ENCODE data around the gene DPYSL5.

The DPYSL5 gene

DNA sequence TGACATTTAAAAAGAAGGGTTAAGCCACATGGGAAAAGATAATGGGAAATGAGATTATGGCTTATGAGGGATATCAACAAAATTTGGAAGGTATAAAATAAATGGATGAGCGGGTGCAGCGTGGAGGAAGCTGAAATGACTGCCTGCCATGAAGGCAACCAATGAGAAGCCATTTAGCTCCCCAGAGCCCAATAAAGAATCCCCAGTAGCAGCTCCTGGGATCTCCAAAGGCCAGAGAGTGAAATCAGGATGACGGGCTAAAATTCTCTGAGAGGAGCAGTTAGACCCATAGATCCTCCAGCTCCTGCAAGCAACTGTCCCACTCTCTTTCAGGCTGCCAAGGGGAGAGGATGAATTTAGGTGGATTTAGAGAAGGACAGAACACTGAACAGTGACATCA lies 109.6 kb downstream of the DPYSL5 start:
- H3K9ac ChIP-seq (ENCODE audit: low read length) = no peak overlapping the region
- H3F3A ChIP-seq (ENCODE audit: insufficient read depth, low read length) = no peaks in the 10 kb centered on the region
- no peak overlapping the region for H3K27ac ChIP-seq (ENCODE audit: low read depth, low read length, poor library complexity, severe bottlenecking)
- H3K4me3 ChIP-seq (ENCODE audit: low read depth, low read length, poor library complexity, severe bottlenecking) = no peak overlapping the region
- no peaks in the 10 kb centered on the region for H3K9me3 ChIP-seq (ENCODE audit: low read length)
- no peaks in the 10 kb centered on the region for H3K4me1 ChIP-seq (ENCODE audit: insufficient read depth, low read length, severe bottlenecking)
- H2AFZ ChIP-seq (ENCODE audit: low read length) = no peak overlapping the region
- no peaks in the 10 kb centered on the region for H3K27me3 ChIP-seq (ENCODE audit: insufficient read depth, low read length)
- no peak overlapping the region for H3K4me2 ChIP-seq (ENCODE audit: low read length)
- no peak for TF ChIP-seq EZH2 (IDR thresholded peaks at IDR 0.05; ENCODE audit: borderline replicate concordance, low read length)
- TF ChIP-seq, protein P1, sequence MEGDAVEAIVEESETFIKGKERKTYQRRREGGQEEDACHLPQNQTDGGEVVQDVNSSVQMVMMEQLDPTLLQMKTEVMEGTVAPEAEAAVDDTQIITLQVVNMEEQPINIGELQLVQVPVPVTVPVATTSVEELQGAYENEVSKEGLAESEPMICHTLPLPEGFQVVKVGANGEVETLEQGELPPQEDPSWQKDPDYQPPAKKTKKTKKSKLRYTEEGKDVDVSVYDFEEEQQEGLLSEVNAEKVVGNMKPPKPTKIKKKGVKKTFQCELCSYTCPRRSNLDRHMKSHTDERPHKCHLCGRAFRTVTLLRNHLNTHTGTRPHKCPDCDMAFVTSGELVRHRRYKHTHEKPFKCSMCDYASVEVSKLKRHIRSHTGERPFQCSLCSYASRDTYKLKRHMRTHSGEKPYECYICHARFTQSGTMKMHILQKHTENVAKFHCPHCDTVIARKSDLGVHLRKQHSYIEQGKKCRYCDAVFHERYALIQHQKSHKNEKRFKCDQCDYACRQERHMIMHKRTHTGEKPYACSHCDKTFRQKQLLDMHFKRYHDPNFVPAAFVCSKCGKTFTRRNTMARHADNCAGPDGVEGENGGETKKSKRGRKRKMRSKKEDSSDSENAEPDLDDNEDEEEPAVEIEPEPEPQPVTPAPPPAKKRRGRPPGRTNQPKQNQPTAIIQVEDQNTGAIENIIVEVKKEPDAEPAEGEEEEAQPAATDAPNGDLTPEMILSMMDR (IDR thresholded peaks at IDR 0.05; ENCODE audit: low read length) = no peak
- H3K79me2 ChIP-seq (ENCODE audit: insufficient read depth, low read length) = no peaks in the 10 kb centered on the region
- no peaks in the 10 kb centered on the region for H3K9me2 ChIP-seq (ENCODE audit: low read depth, low read length)
- H3K36me3 ChIP-seq (ENCODE audit: insufficient read depth, low read length) = no peaks in the 10 kb centered on the region
- no peaks in the 10 kb centered on the region for H4K20me1 ChIP-seq (ENCODE audit: insufficient read depth, low read length)

DNA sequence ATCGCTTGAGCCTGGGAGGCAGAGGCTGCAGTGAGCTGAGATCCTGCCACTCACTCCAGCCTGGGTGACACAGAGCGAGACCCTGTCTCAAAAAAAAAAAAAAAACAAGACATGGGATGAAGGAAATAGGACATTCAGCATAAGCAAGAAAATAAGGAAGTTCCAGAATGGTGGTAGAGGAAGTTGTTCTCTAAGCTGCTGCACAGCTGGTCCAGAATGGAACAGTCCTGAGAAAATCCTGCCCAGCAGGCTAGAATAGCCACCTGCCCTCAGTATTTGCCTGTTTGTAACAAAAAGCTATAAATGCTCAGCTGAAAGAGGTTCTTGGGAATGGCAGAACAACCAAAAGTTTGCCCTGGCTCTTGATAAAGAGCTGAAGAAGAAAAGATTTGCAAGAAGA lies 111.4 kb downstream of the DPYSL5 start:
- Histone ChIP-seq H3K79me2 (ENCODE audit: insufficient read depth, low read length) (no peaks in the 10 kb centered on the region), H3K27ac (ENCODE audit: low read depth, low read length, poor library complexity, severe bottlenecking) (no peak overlapping the region)
- TF ChIP-seq, protein P1 (IDR thresholded peaks at IDR 0.05; ENCODE audit: low read length) = no peak
- no peak for TF ChIP-seq EZH2 (IDR thresholded peaks at IDR 0.05; ENCODE audit: borderline replicate concordance, low read length)

DNA sequence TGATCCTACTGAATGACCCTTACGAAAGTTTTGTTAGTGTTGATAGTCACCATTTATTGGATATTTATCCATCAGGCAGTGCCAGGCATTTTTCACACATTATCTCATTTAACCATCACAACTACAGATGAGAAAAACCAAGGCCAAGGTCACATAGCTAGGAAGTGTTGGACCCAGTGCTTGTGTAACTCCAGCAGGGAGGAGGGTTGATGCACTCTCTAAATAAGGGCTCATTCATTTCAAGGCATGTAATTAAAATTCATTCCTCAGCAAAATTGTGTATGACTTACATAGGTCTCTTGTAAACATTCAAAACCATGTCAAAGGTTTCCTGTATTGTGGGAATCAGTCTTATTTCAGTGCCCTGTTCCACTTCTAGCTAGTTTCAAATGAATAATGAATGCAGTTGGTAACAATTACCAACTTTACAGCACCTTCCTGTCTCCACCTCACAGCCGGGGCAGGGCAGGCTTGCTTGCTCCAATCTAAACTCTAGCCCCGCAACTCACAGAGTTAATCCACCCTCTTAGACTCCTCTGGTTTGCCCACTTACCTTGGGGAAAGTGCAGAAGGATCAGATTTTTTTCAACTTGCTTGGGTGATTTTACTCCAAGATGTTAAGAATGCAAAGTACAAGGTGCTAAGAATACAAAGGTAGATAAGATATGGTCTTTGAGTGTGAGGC lies 116.7 kb downstream of the DPYSL5 start:
- no peak overlapping the region for H3K9ac ChIP-seq (ENCODE audit: low read length)
- no peaks in the 10 kb centered on the region for H3K79me2 ChIP-seq (ENCODE audit: insufficient read depth, low read length)
- no peaks in the 10 kb centered on the region for H3K9me2 ChIP-seq (ENCODE audit: low read depth, low read length)
- H3K27ac ChIP-seq (ENCODE audit: low read depth, low read length, poor library complexity, severe bottlenecking) = no peak overlapping the region
- TF ChIP-seq, protein P1 (IDR thresholded peaks at IDR 0.05; ENCODE audit: low read length) = no peak
- TF ChIP-seq EZH2 (IDR thresholded peaks at IDR 0.05; ENCODE audit: borderline replicate concordance, low read length) = no peak
- H3K9me3 ChIP-seq (ENCODE audit: low read length) = no peaks in the 10 kb centered on the region
- no peaks in the 10 kb centered on the region for H3K36me3 ChIP-seq (ENCODE audit: insufficient read depth, low read length)
- no peak overlapping the region for H2AFZ ChIP-seq (ENCODE audit: low read length)
- H3K4me2 ChIP-seq (ENCODE audit: low read length) = no peak overlapping the region
- H4K20me1 ChIP-seq (ENCODE audit: insufficient read depth, low read length) = no peaks in the 10 kb centered on the region
- no peaks in the 10 kb centered on the region for H3F3A ChIP-seq (ENCODE audit: insufficient read depth, low read length)
- no peak overlapping the region for H3K4me3 ChIP-seq (ENCODE audit: low read depth, low read length, poor library complexity, severe bottlenecking)
- no peaks in the 10 kb centered on the region for H3K4me1 ChIP-seq (ENCODE audit: insufficient read depth, low read length, severe bottlenecking)
- peaks cover 4% of the 10 kb centered on the region; the same call in 1 of the 2 replicates for H3K27me3 ChIP-seq (ENCODE audit: insufficient read depth, low read length)

More for the DNA sequence above, 111.4 kb downstream of the DPYSL5 start:
- Histone ChIP-seq H3K4me2 (ENCODE audit: low read length) (no peak overlapping the region), H3K9ac (ENCODE audit: low read length) (no peak overlapping the region), H3K36me3 (ENCODE audit: insufficient read depth, low read length) (no peaks in the 10 kb centered on the region), H2AFZ (ENCODE audit: low read length) (no peak overlapping the region), H3K9me2 (ENCODE audit: low read depth, low read length) (no peaks in the 10 kb centered on the region), H4K20me1 (ENCODE audit: insufficient read depth, low read length) (no peaks in the 10 kb centered on the region), H3K27me3 (ENCODE audit: insufficient read depth, low read length) (no peaks in the 10 kb centered on the region), H3K4me1 (ENCODE audit: insufficient read depth, low read length, severe bottlenecking) (no peaks in the 10 kb centered on the region), H3F3A (ENCODE audit: insufficient read depth, low read length) (no peaks in the 10 kb centered on the region), H3K4me3 (ENCODE audit: low read depth, low read length, poor library complexity, severe bottlenecking) (no peak overlapping the region), H3K9me3 (ENCODE audit: low read length) (no peaks in the 10 kb centered on the region)
